Measurements from ENCODE around the gene NMUR1. TPM values are rescaled to one million over a fixed set of nuclear protein-coding genes. Genes with fewer than 3 reads are reported as not detected.

NMUR1 gene
- total RNA-seq, 1 experiment from 2014 or later = not detected

DNA sequence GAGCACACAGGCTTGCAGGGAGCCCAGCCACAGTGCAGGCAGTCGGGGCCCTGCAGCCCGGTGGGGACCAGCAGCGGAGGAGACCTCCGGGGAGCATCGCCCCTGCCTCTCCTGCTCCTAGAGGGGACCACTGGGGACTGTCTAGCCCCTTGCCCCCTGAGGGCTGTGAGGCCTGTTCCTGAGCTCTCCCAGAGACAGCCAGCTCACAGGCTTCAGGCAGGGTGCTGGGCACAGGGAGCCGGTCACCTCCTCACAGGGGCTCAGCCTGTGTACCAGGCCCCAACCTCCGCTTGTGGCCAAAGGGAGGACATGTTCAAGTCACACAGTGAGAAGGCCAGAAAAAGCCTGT lies 3.5 kb upstream of the NMUR1 start:
- Histone ChIP-seq H3K4me3 (no peak overlapping the region), H3K36me3 (no peaks in the 10 kb centered on the region), H3K27me3 (no peaks in the 10 kb centered on the region), H3K9me3 (no peaks in the 10 kb centered on the region)
- DNase-seq = no peak

DNA sequence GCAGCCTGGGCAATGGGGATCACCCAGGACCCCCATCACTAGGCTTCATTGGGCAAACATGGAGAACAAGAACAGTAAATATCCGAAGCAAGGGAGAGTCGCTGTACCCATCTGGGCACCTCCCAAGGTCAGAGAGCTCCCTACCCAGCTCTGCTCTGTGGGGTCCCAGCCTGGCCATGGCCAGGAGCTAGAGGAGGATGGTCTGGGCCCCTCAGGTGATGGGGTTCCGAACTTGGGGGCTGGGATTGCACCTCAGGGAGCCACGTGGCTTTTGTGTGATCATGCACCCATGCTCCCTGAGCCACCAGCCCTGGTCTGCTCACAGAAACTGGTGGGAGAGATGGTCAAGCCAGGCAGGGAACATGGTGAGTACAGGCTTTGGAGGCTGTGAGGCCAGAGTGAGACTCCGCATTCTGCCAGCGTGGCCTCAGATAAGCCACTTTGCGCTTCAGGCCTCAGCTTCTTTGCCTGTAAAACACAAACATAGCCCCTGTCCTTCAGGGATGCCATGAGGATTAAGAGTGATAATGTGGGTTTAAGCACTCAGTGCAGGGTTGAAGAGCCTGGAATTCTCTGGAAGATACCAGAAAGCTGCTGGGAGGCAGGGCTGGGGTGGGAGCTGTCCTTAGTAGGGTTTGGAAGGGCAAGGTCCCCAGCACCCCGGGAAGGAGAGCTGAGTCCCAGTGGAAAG lies 3.0 kb upstream of the NMUR1 start:
- Histone ChIP-seq H3K27me3 (no peaks in the 10 kb centered on the region), H3K4me3 (no peak overlapping the region)
- no peak for DNase-seq

GRCh38 chr2:231532756-231533035 lies 2.5 kb upstream of the NMUR1 start:
- H3K27me3 ChIP-seq = no peaks in the 10 kb centered on the region
- no peaks in the 10 kb centered on the region for H3K9me3 ChIP-seq
- H3K4me3 ChIP-seq = no peak overlapping the region
- H3K36me3 ChIP-seq = no peaks in the 10 kb centered on the region
- no peak for DNase-seq

More for the DNA sequence above, 3.0 kb upstream of the NMUR1 start:
- Histone ChIP-seq H3K36me3 (no peaks in the 10 kb centered on the region), H3K9me3 (no peaks in the 10 kb centered on the region)

- no peak overlapping the region for H3K4me3 ChIP-seq
- no peak for DNase-seq
- no peaks in the 10 kb centered on the region for H3K36me3 ChIP-seq
- H3K27me3 ChIP-seq = no peaks in the 10 kb centered on the region
- no peaks in the 10 kb centered on the region for H3K9me3 ChIP-seq
These were observed 1.9 kb upstream of the NMUR1 start for GRCh38 chr2:231531883-231532755.

DNA sequence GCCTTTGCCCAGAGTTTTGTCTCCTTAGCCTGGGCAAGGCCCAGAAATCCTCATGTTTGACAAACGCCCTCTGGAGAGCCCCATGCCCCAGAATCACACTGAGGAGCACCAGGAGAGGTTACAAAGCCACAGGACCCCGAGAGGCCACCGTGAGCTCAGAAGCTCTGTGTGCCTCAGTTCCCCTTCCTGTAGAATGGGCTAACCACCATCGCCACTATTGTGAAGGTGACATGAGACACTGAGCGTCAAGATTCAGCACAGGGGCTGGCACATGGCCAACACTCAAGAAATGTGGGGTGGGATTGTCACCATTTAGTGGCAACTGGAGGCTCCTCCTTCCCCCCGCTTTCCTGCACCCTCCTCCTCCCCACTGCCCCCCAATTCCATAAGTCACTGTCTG lies 1.2 kb upstream of the NMUR1 start:
- Histone ChIP-seq H3K36me3 (no peaks in the 10 kb centered on the region), H3K4me3 (no peak overlapping the region), H3K9me3 (no peaks in the 10 kb centered on the region), H3K27me3 (no peaks in the 10 kb centered on the region)
- DNase-seq = no peak

DNA sequence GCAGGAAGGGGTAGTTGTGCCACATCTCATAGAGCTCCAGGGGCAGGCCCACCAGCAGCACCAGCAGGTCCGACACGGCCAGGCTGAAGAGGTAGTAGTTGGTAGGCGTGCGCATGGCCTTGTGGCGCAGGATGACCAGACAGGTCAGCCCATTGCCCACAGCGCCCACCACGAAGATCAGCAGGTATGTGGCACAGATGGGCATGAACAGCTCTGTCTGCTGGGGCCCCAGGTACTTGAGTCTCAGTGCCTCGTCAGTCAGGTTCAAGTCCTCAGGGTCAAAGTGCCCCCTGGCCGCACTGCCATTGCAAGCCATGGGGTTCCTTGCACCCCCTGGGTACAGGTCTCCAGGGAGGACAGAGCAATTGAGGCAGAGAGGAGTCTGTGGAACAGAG lies 1.6 kb downstream of the NMUR1 start:
- no peaks in the 10 kb centered on the region for H3K36me3 ChIP-seq
- H3K4me3 ChIP-seq = no peak overlapping the region
- no peak for DNase-seq
- H3K9me3 ChIP-seq = no peaks in the 10 kb centered on the region
- H3K27me3 ChIP-seq = no peaks in the 10 kb centered on the region

DNA sequence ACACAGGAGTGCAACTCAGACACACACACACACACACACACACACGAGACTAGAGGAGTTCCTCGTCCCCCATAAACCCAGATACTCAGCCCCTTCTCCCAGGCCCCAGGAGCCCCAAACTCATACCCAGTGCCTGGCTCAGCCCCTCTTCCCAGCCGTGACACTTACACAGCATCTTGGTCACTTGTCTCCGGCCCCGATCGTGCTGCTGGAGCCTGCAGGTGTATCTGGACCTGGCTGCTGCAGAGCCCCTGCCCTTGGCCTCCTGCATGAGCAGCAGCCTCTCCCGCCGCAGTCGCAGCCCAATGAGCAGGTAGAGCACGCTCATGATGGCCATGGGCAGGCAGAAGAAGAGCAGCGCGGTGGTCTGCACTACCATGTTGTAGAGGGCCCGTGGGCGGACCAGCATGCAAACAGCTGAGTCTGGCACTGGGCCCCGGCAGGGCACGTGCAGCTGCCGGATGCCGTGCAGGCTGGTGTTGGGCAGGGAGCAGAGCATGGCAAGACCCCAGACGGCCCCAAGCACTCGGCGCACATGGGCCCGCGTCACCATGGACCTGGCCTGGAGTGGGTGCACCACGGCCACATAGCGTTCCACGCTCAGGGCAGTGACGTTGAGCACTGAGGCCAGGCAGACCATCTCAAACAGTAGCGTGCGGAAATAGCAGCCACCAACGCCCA lies 2.1 kb downstream of the NMUR1 start:
- H3K27me3 ChIP-seq = no peaks in the 10 kb centered on the region
- H3K4me3 ChIP-seq = no peak overlapping the region
- no peaks in the 10 kb centered on the region for H3K36me3 ChIP-seq
- no peak for DNase-seq
- no peaks in the 10 kb centered on the region for H3K9me3 ChIP-seq

DNA sequence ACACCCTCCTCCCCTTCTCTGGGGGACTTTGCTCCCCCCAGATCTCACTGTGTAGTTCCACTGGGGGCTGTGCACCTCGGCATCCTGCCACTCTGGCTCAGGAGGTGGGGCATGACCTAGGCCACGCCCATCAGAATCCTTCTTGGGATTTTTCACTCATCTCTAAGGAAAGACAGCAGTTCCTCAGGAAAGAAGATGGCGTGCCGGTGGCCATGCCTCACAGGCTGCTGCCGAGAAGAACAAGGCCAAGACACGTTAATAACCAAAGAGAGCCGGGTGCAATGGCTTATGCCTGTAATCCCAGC lies 3.2 kb downstream of the NMUR1 start:
- DNase-seq = no peak
- no peaks in the 10 kb centered on the region for H3K27me3 ChIP-seq
- no peaks in the 10 kb centered on the region for H3K36me3 ChIP-seq
- no peak overlapping the region for H3K4me3 ChIP-seq
- H3K9me3 ChIP-seq = no peaks in the 10 kb centered on the region

DNA sequence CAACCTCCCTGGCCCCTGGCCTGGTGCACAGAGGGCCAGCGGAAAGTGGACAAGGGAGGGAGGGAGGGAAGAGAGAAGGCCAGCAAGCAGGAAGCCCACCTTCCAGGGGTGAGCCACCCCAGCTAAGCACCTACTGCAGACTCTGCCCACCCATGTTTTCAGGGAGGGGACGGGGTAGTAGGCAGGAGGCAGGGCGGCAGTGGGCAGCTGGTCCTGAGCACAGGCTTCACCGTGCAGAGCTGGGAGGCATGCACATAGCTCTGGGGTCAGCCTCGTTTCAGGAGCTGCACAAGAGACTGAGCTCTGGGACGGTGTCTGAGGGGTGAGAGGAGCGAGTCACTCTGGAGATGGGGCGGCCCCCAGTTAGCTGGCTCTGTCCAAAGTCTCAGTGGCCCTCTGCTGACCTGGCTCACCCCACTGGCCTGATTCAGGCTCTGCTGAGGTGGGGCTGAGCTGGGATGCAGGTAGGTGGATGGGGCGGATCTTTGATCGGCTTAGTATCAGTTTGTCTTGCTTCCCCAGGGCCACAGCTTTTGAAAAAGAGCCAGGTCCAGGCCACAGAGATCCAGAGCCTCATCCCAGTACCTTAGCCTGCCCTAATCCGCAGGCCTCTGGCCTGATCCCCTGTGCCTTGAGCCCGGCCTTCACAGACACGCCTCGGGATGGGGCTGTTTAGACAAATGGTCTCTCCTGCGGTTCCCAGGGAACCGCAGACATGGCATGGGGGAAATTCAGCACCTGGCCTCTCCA lies 3.7 kb downstream of the NMUR1 start:
- no peak for DNase-seq
- H3K36me3 ChIP-seq = no peaks in the 10 kb centered on the region
- H3K4me3 ChIP-seq = no peak overlapping the region
- H3K27me3 ChIP-seq = no peaks in the 10 kb centered on the region
- H3K9me3 ChIP-seq = no peaks in the 10 kb centered on the region

- Histone ChIP-seq H3K4me3 (no peak overlapping the region), H3K9me3 (no peaks in the 10 kb centered on the region), H3K27me3 (no peaks in the 10 kb centered on the region), H3K36me3 (no peaks in the 10 kb centered on the region)
- no peak for DNase-seq
These were observed 4.7 kb downstream of the NMUR1 start for GRCh38 chr2:231525248-231526163.

DNA sequence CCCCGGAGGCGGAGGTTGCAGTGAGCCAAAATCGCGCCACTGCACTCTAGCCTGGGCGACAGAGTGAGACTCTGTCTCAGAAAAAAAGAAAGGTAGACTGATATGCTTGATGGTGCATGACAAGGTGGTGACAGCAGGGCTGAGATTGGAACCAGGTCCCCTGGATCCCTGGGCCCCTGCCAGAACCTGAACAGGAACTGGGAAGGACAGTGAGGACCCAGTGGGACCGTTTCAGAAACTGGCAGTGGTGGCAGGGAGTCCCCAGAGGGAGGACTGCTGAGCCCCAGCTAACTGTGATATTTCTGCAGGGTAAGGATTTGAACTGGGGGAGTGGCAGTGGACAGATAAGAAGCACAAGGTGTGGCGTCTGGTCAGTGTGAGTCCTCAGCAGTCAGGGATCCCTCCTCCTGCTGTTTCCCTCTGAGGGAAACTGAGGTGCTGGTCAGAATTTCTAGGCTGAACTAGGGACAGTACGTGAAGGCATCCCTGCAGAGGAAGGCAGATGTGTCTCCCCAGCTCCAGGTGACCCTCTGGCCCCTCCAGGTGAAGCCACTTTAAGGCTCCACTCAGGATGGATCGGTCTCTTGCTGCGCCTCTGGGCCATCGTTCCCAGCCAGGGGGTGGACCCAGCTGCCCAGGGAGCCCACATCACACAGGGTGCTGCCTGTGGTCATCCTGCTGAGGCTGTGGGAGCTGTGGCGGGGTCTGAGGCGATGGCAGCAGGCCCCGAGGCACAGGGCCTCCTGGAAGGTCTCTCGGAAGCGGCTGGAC lies 5.6 kb downstream of the NMUR1 start:
- Histone ChIP-seq H3K36me3 (no peaks in the 10 kb centered on the region), H3K27me3 (no peaks in the 10 kb centered on the region), H3K4me3 (no peak overlapping the region), H3K9me3 (no peaks in the 10 kb centered on the region)
- no peak for DNase-seq

DNA sequence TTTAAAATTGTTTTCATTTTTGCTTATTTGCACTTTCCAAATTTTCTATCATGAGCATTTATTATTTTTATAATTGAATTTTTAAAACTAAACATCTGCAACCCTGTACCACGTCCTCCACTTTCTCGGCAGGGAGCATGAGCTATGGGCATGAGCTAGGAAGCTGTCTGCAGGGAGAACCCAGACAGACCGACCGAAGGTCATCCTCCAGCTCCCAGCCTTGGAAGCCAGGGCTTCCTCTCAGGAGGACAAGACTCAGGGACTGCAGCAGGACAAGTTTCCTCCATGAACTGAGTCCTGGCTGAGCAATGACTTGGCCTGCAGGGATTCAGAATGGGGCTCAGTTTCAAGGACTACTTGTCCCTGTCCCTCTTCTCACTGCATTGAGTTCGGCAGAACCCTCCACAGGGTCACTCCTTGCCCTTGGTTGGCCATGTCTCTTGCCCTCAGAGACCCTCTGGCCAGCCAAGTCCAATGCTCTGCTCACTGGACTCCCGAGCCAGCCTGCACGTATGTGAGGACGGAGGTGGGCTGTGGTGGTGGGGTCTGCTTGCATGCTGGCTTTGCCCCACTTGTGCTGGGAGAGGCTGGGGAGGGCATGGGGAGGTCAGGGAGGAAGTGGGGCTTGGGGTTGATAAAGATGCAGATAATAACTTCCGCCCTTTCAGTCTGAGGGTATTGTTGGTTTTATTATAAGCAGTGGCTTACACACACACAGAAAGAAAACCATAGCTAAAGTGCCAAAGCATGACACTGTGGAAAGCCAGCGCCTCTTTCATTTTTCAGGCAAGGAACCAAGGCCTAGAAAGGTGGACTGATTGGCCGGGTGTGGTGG lies 6.6 kb downstream of the NMUR1 start:
- H3K36me3 ChIP-seq = no peaks in the 10 kb centered on the region
- H3K27me3 ChIP-seq = no peaks in the 10 kb centered on the region
- no peak overlapping the region for H3K4me3 ChIP-seq
- no peaks in the 10 kb centered on the region for H3K9me3 ChIP-seq
- no peak for DNase-seq

DNA sequence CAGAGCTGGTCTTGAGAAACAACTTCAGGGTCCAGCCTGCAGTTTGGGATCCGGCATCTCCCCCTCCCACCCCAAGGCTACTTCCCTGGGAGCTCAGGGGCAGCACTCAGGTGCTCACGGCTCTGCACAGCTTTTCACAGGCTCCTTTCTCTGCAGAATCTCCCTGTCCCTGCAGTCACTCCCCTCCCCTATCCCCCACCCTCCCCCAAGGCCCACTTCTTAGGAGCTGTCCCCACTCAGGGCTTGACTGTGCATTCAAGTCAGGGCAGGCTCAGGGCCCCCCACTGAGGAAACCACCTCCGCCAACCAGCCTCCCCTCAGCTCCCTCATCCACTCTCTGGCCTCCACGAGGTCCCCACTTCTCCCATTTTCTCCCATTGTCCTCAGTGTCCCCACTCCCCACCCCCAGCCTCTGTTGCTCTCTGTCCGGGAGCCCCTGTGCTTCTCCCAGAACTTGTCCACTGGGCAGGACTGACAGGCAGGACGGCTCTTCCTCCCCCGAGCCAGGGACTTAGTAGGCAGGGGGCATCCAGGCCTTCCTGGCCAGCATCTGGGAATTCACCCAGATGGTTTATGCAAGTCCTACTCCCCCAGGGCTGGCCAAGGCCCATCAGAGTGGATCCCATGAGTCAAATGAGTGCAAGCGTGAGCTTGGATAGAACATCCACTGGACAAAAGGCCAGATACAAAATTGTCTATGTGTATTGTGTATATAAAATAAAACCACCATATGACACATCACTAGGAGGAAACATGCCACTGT lies 7.6 kb downstream of the NMUR1 start:
- no peaks in the 10 kb centered on the region for H3K9me3 ChIP-seq
- no peak overlapping the region for H3K4me3 ChIP-seq
- no peaks in the 10 kb centered on the region for H3K27me3 ChIP-seq
- no peaks in the 10 kb centered on the region for H3K36me3 ChIP-seq
- peak; percentile 86 for DNase-seq

DNA sequence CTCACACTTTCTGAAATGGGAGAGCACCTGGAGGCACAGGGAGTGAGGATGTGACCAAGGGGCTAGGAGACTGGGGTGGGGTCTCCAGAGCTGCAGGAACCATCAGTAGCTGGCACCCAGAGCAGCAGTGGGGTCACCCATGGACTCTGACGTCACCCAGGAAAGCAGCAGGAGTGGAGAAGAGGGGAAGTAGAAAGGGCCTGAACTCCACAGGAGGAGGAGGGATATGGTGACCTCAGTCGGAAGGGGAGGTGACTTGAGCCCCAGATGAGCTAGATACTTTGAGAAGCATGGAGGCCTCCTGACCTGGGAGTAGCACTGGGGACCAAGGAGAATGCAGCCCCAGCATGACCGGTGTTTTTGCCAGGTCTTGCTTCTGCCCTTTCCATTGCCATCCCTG lies 8.8 kb downstream of the NMUR1 start:
- Histone ChIP-seq H3K9me3 (no peaks in the 10 kb centered on the region), H3K27me3 (no peaks in the 10 kb centered on the region), H3K36me3 (no peaks in the 10 kb centered on the region), H3K4me3 (no peak overlapping the region)
- DNase-seq = no peak
